ENCODE measurements around the gene SEC24D.
A peak's percentile ranks its signal among the peaks of the same experiment; 100 is the strongest.

SEC24D gene

DNA sequence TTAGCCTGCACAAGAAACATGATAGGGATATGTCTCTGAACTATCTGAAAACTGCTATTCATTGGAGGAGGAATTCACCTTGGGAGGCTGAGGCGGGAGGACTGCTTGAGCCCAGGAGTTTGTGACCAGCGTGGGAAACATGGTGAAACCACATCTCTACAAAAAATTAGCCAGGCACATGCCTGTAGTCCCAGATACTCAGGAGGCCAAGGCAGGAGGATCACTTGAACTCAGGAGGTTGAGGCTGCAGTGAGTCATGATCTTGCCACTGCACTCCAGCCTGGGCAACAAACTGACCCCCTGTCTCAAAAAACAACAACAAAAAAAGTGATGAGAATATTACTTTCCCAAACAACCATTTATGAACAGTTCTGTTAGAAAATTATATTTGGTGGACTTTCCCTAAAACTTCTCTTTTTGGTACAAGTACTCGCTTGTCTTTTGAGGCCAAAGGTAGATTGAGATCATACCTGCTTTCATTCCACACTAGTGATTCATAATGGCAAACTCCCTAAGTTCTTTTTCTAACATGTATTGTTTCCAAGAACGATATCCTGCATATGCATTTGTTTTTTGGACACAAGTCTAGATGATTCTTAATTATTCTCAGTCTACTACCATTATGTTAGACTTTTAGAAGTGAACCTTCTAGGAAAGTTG is 117.3 kb downstream of the SEC24D start:
- DNase-seq (no peak), ATAC-seq (no peak)

DNA sequence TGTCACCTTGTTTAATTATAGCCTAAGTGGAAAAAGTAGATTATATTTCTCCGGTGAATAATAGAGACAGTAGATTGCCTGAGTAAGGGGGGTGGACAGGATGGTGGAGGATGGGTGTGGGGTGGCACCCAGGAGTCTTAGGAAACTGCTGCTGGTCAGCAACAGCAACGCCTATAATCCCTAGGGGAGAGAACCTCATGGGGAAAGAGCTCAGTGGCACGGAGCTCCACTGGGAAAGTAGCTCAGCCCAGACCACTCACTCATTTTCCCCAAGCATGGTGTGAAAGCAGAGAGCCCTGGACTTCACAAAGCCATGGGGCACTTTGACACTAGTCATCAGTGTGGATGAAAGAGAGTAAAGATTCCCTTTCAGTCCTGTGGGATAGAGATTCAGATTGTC is 119.6 kb downstream of the SEC24D start:
- DNase-seq (no peak), ATAC-seq (no peak)

DNA sequence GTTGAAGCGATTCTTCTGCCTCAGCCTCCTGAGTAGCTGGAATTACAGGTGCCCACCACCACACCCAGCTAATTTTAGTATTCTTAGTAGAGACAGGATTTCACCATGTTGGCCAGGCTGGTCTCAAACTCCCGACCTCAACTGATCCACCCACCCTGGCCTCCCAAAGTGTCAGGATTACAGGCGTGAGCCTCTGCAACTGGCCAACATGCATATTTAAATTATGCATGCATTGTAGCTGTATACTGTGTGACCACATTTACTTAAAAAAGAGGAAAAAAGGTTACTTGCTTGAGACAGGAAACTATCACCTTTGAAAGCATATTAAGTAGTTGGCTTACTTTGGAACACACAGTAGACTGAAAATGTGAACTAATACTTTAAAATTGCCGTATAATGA is 121.2 kb downstream of the SEC24D start:
- ATAC-seq (no peak), DNase-seq (no peak)

DNA sequence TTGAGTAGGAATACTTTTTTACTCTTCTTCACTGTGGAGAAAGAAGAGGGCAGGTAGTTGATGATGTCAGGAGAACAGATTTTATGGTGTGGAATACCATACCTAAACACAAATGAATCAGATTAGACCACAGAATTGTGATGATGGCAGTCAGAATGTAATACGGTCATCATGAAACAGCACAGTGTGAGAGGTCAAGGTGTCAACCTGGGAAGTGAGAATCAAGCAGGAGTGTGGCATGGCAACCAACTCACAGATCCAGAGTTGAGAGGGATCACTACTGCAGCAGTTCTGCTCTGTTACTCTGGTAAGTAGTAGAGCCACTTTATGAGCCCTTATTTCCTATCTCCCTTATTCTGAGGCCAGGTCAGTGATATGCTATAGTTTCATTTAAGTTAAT is 123.1 kb downstream of the SEC24D start:
- no peak for DNase-seq
- ATAC-seq, result peak; percentile 68

DNA sequence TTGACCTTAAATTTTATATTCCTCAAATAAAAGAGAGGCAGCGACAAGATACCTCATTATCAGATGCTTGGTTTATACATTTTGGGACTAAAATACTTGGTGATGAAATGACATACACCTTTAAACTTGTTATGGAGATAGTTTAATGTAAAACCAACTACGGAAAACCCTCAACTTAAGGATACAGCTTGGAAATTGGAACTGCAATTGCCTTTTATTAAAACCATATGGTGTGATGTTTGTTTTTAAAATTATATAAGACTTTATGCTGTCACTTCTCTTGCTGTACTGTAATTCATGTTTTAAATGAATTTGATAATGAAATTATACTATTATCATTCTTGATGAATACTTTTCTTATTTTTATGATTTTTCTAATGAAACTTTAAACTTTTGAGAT is 124.9 kb downstream of the SEC24D start:
- no peak for ATAC-seq
- no peak for DNase-seq

DNA sequence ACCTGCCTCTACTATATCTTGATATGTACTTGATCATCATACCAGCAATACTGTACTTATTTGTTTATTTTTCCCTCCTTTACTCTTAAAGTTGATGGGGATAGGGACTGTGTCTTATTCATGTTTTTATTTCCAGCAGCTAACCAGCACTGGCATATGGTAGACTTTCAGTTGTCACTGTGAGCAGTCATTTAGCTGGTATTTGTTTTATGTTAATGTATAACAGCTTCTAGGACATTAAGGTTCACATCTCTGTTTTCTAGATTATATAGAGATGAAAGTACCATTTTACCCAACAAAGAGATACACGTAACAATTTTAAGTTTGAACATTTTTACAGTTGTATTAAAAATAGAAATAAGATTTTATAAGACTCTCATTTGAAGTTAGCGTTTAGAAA is 132.8 kb downstream of the SEC24D start:
- ATAC-seq (no peak), DNase-seq (no peak)

DNA sequence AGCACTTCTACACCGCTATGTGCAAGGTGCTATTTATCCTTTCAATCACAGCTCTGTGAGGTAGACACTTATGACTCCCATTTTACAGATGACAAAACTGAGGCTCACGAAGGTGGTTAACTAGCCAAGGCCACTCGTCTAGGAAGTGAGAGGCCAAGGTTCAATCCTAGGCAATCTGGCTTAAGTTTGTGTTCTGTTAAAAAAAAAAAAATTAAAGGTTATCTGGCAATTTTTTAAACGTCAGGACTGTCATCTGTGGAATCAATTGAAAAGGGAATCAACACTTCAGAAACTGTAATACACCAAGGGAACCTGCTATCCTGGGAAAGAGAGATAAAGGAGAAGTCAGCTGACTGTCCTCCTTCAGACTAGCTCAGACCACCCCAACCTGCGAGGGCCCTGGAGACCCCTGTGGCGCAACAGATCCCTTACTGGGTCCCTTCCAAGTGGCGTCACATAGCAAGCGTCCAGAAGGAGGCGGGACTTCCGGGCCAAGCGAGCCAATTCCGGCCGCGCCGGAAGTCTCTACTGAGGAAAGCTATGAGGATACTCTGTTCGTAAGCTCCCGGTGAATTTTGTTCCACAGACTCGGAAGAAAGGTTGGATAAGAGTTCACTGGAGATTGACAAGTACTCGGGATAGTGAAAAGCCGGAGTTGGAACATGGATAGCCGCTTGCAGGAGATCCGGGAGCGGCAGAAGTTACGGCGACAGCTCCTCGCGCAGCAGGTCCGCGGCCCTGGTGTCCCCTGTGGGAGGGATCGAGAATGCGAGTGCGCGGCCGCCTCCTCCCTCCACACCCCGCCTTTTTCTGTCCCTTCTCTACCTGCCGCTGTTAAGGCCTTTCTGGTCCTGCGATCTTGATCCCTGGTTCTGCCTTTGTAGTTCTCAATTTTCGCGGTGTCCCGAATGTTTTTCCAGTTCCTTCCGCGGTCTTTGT is 150.8 kb downstream of the SEC24D start, which contains the start of gene METTL14:
Gene METTL14, plus strand, starts transcription at position 520 of the 939 bp plus-strand sequence. Its CDS starts 143 bp downstream, at position 663.
- DNase-seq, result peak; percentile 92
- ATAC-seq, result peak; percentile 98

DNA sequence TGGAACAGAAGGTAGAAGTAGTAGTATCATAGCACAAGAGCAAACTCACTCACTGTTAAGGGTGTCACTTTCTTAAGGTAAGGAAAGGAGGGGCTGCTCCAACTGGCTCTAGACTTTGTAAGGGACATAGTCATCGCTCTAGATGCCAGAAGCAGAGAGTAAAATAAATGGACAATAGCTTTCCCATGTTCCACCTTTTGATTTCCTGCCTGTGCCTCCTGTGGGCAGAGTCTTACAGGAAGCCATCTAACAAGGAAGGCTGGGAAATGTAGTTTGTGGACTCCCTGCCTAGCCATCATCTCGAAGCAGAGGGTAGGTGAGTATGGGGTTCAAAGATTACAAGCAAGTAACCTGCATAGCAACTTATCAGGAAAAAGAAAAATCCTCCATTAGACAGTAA is 152.4 kb downstream of the SEC24D start:
- DNase-seq, result no peak

DNA sequence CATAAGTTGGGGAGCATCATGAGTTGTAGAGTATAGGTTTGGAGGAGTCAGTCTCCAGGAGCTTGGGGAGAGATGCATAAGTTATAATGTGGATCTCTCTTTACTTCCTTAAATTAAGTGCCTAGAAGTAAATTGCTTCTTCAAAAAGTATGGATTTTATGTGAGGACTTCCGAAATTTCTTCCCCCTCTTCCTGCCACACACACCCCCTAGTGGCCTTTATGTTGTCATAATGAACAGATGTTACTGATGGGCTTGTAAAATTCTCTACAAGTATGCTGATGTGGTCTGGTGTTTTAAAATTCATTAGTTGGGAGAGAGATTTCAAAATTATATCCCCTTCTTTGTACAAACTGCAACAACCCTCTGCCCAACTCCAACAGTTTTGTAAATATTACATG is 153.0 kb downstream of the SEC24D start:
- no peak for ATAC-seq
- no peak for DNase-seq

More for the DNA sequence above, 152.4 kb downstream of the SEC24D start:
- no peak for ATAC-seq

DNA sequence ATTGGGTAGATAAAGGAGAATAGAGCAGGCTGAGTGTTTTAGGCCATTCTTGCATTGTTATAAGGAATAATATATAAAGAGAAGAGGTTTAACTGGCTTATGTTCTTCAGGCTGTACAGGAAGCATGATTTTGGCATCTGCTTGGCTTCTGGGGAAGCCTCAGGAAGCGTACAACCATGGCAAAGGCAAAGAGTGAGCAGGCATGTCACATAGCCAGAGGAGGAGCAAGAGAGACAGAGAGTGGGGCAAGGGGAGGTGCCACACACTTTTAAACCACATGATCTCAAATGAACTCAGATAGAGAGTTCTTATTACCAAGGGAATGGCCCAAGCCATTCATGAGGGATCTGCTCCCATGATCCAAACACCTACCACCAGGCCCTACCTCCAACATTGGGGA is 155.1 kb downstream of the SEC24D start:
- DNase-seq (no peak), ATAC-seq (no peak)

DNA sequence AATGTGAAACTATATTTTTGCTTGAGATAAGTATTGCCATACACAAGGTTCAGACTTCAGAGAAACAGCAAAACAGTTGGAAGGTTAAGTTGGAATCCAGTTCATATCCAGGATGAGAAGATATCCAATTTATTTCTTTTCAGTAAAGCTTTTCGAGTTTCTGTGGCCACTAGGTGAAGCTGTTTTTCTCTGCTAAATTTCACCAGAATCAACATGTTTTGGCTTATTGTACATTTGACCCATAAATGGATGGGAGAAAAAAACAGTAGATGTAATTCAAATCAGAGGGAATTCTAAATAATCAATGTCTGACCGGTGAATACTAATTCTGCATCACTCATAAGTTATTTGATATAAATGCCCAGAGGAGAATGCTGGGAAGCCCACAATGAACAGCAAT is 159.8 kb downstream of the SEC24D start:
- ATAC-seq, result no peak
- no peak for DNase-seq
